Skeletal muscle cell (primary cell): Measurements from ENCODE around the gene G0S2.

Source experiments
- DNase-seq: peaks from one replicate; pipeline ENCODE4 v3.0.0-alpha.2; 2010; ENCODE audit warnings: low read depth
- H3K4me3 ChIP-seq: 2 replicates; pipeline ENCODE4 v1.5.1; 2011; ENCODE audit warnings: low read depth, mild to moderate bottlenecking, control low read depth, low read length, moderate library complexity

G0S2 gene, protein sequence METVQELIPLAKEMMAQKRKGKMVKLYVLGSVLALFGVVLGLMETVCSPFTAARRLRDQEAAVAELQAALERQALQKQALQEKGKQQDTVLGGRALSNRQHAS

DNA sequence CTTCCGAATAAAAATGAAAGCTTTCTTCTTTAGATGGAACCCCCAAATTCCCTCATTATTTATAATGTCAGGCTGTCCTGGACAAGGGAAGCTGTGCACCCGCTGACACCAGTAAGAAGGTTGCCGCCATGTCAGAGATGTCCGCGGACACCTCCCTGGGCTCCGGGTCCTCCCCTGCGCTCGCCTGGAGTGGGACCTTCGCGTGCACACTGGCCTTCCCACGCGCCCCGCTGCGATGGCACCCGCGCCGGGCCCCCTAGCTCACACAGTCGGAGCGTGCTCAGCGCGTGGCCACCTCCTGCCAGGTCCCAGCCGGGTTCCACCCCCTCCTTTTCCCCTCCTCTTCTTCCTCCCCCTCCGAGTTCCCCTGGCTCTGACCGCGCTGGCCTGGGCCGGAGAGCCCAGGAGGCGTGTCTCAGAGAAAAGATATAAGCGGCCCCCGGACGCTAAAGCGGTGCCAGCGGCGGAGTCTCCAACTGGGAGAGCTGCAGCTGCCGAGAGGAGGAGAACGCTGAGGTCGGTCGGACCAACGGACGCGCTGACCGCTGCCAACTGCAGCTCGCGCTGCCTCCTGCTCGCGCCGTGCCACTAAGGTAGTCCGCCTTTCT is at the start of gene G0S2:
G0S2 (plus strand) TSS at position 456 of the 608 bp plus-strand sequence. CDS start 273 bp downstream, outside the sequence.
- peak within 1 kb of the TSS; percentile 51 for H3K4me3 ChIP-seq
- no peak for DNase-seq

DNA sequence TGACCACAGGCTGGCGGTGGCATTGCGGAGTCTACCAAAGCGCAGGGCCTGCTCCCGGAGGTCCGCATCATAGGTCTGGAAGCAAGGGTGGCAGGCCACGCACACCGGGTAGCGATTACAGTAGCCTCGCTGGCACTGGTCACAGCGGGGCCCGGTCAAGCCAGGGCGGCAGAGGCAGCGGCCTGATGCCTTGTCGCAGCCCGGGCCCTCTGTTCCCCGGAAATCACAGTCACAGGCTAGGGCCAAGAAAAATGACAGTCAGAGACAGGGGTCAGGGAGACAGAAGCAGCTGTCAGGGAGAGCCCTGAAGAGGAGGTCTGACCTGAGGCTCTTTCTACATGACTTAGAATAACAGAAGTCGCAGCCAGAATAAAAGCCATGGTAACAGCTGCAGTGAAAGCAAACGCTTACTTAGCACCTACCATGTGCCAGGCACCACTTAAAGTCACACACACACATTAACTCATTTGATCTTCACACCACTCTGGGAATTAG is 49.4 kb upstream of the G0S2 start:
- no peak for DNase-seq
- no peak overlapping the region for H3K4me3 ChIP-seq

DNA sequence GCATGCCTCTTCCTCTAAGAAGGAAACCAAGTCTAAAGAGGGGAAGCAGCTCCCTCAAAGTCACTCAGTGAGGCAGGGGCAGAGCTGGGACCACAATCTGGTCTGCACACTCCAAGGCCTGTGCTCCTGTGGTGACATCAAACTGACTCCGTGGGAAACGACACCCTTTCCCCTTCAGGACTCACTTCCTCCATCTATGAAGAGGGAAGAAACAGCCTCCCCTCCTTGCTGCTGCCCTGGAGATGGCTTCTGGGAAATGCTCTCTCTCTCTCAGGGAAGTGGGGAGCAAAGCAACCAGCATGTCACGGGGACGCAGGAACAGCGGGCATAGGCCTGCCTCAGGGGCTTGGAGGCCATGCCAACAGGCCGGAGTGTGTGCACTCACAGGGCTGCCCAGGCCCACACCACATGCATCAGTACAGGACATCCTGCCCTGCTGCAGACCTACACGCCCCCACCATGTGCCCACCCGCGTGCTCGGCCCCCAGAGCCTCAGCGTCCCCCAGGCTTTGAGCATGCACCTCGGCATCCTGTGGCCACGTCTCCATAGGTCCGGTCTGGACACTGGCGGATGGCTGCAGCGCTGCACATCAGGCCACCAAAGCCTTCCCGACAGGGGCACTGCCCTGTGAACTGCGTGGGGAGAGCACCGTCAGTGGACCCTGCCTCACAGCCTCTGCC is 48.7 kb upstream of the G0S2 start:
- H3K4me3 ChIP-seq = no peak overlapping the region
- no peak for DNase-seq

DNA sequence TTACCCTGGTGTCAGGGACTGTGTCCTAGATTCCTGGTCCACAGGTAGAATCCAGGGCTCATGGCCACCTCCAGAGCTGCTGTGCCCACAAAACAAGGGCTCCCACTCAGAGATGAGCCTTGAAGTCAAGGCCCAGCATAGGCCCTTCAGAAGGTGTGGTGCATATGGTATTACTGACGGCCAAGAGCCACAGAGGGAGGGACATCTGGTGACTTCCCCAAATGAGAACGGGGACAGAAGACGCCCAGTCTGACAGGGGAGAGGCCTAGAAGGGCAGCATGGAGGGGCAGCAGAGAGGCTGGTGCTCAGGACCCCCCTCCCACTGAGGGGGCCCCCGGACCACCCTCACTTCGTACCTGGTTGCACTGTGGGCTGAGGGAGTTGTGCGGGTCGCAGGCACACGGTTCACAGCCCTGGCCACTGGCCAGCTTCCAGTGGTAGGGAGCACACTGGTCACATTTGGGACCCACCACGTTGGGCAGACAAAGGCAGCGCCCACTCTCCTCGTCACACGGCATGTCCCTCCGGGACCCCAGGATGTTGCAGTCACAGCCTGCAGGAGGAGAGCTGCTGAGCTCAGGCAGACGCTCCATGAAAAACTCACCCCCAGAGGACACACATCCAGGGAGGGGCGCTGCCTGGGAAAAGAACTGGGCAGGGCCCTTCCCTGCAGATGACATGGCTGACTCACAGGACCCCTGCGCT is 48.0 kb upstream of the G0S2 start:
- no peak overlapping the region for H3K4me3 ChIP-seq
- no peak for DNase-seq

GRCh38 chr1:209627732-209628196 is 47.4 kb upstream of the G0S2 start:
- no peak for DNase-seq
- H3K4me3 ChIP-seq = no peak overlapping the region

GRCh38 chr1:209628618-209629299 is 46.5 kb upstream of the G0S2 start:
- no peak overlapping the region for H3K4me3 ChIP-seq
- DNase-seq = no peak

GRCh38 chr1:209629621-209630382 is 45.4 kb upstream of the G0S2 start:
- no peak overlapping the region for H3K4me3 ChIP-seq
- DNase-seq = no peak

- DNase-seq = no peak
- no peak overlapping the region for H3K4me3 ChIP-seq
Observed at GRCh38 chr1:209630383-209631225, 44.6 kb upstream of the G0S2 start.

DNA sequence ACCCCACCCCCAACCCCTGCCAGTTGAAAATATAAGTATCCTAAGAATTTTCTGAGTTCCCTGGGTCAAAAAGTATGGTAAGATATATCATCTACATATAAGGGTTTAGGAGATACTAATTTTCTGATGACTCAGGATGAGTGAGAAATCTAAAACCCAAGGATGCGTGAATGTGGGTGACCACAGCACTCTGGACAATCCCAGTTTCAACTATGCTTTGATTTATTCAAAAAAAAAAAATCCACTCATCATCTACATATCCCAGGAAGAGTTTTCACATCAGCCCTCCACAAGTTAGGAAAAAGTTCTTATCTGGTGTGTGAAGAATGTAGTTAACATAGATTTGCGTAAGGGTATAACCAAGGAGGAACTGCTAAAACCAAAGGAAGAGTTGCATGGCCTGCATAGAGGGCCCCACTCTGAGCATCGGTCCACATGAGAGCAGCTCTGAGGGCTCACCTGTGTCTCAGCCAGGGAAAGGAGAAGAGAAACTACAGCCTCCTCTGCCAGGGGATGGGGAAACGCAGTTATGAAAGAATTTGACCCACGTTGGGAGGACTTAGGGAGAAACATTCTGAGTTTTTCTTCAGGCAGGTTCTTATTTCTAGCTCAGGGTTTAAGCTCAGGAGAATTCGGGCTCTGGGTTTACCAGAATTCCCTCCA is 41.7 kb upstream of the G0S2 start:
- no peak for DNase-seq
- H3K4me3 ChIP-seq = no peak overlapping the region

DNA sequence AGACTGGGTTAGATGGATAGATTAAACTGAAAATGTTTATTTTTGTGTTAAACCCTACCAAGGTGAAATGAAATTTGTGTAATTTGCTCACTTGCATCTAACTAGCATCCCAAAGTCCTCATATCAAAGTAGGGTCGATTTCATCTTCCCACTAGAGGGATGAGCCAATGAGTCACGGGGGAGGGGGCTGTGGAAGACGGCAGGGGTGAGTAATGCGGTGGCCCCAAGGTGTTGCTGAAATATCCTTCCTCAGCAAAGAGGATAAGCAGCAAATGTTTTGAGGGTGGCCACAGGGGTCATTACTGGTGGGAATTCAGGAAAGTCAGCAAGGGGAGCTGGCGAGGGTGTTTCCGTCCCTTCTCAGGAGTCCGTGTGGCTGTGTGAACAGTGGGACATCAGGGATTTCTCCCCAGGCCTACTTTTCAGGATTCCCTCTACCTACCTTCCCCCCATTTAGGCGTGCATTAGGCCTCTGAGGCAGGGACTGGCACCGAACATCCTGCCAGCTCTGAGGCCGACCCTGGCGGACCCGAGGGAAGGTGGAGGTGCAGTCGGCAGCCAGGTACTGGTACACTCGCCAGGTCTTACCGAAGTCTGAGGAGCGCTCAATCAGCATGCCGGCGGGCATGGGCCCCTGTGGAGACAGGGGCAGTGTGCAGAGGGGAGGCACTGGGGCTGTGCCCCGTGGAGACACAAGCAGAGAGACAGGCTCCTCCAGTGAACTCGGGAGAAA is 41.0 kb upstream of the G0S2 start:
- no peak overlapping the region for H3K4me3 ChIP-seq
- no peak for DNase-seq

- DNase-seq = no peak
- no peak overlapping the region for H3K4me3 ChIP-seq
Observed at GRCh38 chr1:209635850-209636249, 39.4 kb upstream of the G0S2 start.

DNA sequence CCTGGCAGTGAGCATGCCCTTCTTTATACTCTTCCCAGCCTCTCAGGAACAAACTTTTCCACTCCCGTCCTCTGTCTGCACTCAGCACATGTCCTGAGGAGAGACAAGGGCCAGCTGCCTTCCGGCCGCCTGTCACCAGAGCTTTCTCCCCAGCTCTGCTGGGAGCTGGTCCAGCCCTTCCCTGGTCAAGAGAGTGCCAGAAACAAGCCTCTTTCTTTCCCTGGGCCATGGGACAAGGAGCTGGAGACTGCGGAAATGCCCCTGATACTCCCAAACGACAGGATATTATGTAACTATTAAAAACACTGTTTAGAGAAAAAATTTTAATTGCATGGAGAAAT is 33.4 kb upstream of the G0S2 start:
- H3K4me3 ChIP-seq = no peak overlapping the region

GRCh38 chr1:209642816-209643215 is 32.4 kb upstream of the G0S2 start:
- DNase-seq = no peak
- no peak overlapping the region for H3K4me3 ChIP-seq

More for the DNA sequence above, 33.4 kb upstream of the G0S2 start:
- no peak for DNase-seq

- no peak for DNase-seq
- no peak overlapping the region for H3K4me3 ChIP-seq
Observed at GRCh38 chr1:209643285-209644020, 31.8 kb upstream of the G0S2 start.

- no peak overlapping the region for H3K4me3 ChIP-seq
Observed at GRCh38 chr1:209645574-209646452, 29.4 kb upstream of the G0S2 start.

DNA sequence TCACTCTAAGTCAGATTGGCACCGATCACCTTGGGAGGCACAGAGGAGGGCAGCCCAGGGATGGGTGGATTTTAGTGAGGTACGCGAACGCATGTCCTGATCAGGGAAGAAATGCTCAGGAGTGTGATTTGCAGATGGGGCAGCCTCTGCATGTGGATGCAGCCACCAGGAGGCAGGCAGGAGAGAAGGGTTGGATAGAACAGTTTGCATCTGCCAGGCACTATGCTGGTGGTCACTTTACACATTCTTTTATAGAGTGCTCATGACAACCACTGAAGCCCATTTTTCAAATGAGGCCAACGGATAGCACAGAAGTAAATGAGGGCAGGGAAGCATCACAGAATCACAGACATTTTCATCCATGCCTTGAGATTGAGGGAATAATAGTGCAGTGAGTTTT is 28.7 kb upstream of the G0S2 start:
- H3K4me3 ChIP-seq = no peak overlapping the region
- no peak for DNase-seq

More at GRCh38 chr1:209645574-209646452, 29.4 kb upstream of the G0S2 start:
- DNase-seq = no peak
